ENCODE results near the gene ZNF627.

ZNF627 gene

GRCh38 chr19:11597202-11598102 lies at the start of gene ZNF627:
Gene ZNF627, plus strand, starts transcription at chr19:11597483. Its CDS starts 145 bp downstream, at chr19:11597628.
- peak within 1 kb of the TSS; percentile 83 for H3K27ac Mint-ChIP-seq

GRCh38 chr19:11547929-11548700 lies 49.2 kb upstream of the ZNF627 start:
- Mint-ChIP-seq H3K27me3 (ENCODE audit: low read depth) (no peaks in the 10 kb centered on the region), H3K4me1 (ENCODE audit: low read depth) (peaks cover 2% of the 10 kb centered on the region), H3K36me3 (ENCODE audit: low read depth) (no peaks in the 10 kb centered on the region), H3K9me3 (no peaks in the 10 kb centered on the region), H3K27ac (no peak overlapping the region), H3K4me3 (no peak overlapping the region)

More at GRCh38 chr19:11597202-11598102, at the start of gene ZNF627:
- Mint-ChIP-seq H3K4me3 (peak within 1 kb of the TSS; percentile 92), H3K36me3 (ENCODE audit: low read depth) (peaks cover 12% of the 10 kb centered on the region), H3K4me1 (ENCODE audit: low read depth) (peaks cover 8% of the 10 kb centered on the region), H3K9me3 (peaks cover 15% of the 10 kb centered on the region), H3K27me3 (ENCODE audit: low read depth) (no peaks in the 10 kb centered on the region)

GRCh38 chr19:11549386-11549953 lies 47.8 kb upstream of the ZNF627 start:
- peaks cover 5% of the 10 kb centered on the region for H3K36me3 Mint-ChIP-seq (ENCODE audit: low read depth)
- no peaks in the 10 kb centered on the region for H3K27me3 Mint-ChIP-seq (ENCODE audit: low read depth)
- no peak overlapping the region for H3K4me3 Mint-ChIP-seq
- H3K4me1 Mint-ChIP-seq (ENCODE audit: low read depth): peaks cover 2% of the 10 kb centered on the region
- no peaks in the 10 kb centered on the region for H3K9me3 Mint-ChIP-seq
- H3K27ac Mint-ChIP-seq: no peak overlapping the region

- peaks cover 5% of the 10 kb centered on the region for H3K36me3 Mint-ChIP-seq (ENCODE audit: low read depth)
- peaks cover under 1% of the 10 kb centered on the region for H3K4me1 Mint-ChIP-seq (ENCODE audit: low read depth)
- no peaks in the 10 kb centered on the region for H3K9me3 Mint-ChIP-seq
- H3K27ac Mint-ChIP-seq: no peak overlapping the region
- no peak overlapping the region for H3K4me3 Mint-ChIP-seq
- H3K27me3 Mint-ChIP-seq (ENCODE audit: low read depth): no peaks in the 10 kb centered on the region
Observed at GRCh38 chr19:11550265-11550664, 47.0 kb upstream of the ZNF627 start.

- peaks cover 5% of the 10 kb centered on the region for H3K4me1 Mint-ChIP-seq (ENCODE audit: low read depth)
- no peaks in the 10 kb centered on the region for H3K9me3 Mint-ChIP-seq
- no peaks in the 10 kb centered on the region for H3K27me3 Mint-ChIP-seq (ENCODE audit: low read depth)
- no peak overlapping the region for H3K4me3 Mint-ChIP-seq
- peaks cover 7% of the 10 kb centered on the region for H3K36me3 Mint-ChIP-seq (ENCODE audit: low read depth)
- H3K27ac Mint-ChIP-seq: no peak overlapping the region
Observed at GRCh38 chr19:11551603-11552235, 45.6 kb upstream of the ZNF627 start.

GRCh38 chr19:11552666-11553372 lies 44.5 kb upstream of the ZNF627 start:
- Mint-ChIP-seq H3K36me3 (ENCODE audit: low read depth) (peaks cover 12% of the 10 kb centered on the region), H3K27me3 (ENCODE audit: low read depth) (no peaks in the 10 kb centered on the region), H3K27ac (no peak overlapping the region), H3K4me3 (no peak overlapping the region), H3K9me3 (no peaks in the 10 kb centered on the region), H3K4me1 (ENCODE audit: low read depth) (peaks cover 11% of the 10 kb centered on the region)

- Mint-ChIP-seq H3K4me3 (peak overlapping the region; percentile 7), H3K36me3 (ENCODE audit: low read depth) (peaks cover 14% of the 10 kb centered on the region), H3K9me3 (no peaks in the 10 kb centered on the region), H3K4me1 (ENCODE audit: low read depth) (peaks cover 17% of the 10 kb centered on the region), H3K27me3 (ENCODE audit: low read depth) (no peaks in the 10 kb centered on the region), H3K27ac (peak overlapping the region; percentile 10)
Observed at GRCh38 chr19:11554160-11554559, 43.1 kb upstream of the ZNF627 start.

- Mint-ChIP-seq H3K4me3 (no peak overlapping the region), H3K4me1 (ENCODE audit: low read depth) (peaks cover 21% of the 10 kb centered on the region), H3K36me3 (ENCODE audit: low read depth) (peaks cover 15% of the 10 kb centered on the region), H3K27me3 (ENCODE audit: low read depth) (no peaks in the 10 kb centered on the region), H3K9me3 (no peaks in the 10 kb centered on the region), H3K27ac (no peak overlapping the region)
Observed at GRCh38 chr19:11555246-11555645, 42.0 kb upstream of the ZNF627 start.

- Mint-ChIP-seq H3K27me3 (ENCODE audit: low read depth) (no peaks in the 10 kb centered on the region), H3K9me3 (no peaks in the 10 kb centered on the region), H3K4me3 (peak overlapping the region; percentile 54), H3K36me3 (ENCODE audit: low read depth) (peaks cover 15% of the 10 kb centered on the region), H3K4me1 (ENCODE audit: low read depth) (peaks cover 29% of the 10 kb centered on the region), H3K27ac (no peak overlapping the region)
Observed at GRCh38 chr19:11556634-11557420, 40.5 kb upstream of the ZNF627 start.

GRCh38 chr19:11558881-11559828 lies 38.1 kb upstream of the ZNF627 start, which contains the start of gene ELOF1:
Gene ELOF1, minus strand, starts transcription at chr19:11559230. Its CDS starts 4,883 bp downstream, at chr19:11554347.
- no peaks in the 10 kb centered on the region for H3K9me3 Mint-ChIP-seq
- no peaks in the 10 kb centered on the region for H3K27me3 Mint-ChIP-seq (ENCODE audit: low read depth)
- peak within 1 kb of the TSS; percentile 94 for H3K27ac Mint-ChIP-seq
- peak within 1 kb of the TSS; percentile 97 for H3K4me3 Mint-ChIP-seq
- peaks cover 29% of the 10 kb centered on the region for H3K4me1 Mint-ChIP-seq (ENCODE audit: low read depth)
- peaks cover 12% of the 10 kb centered on the region for H3K36me3 Mint-ChIP-seq (ENCODE audit: low read depth)

- Mint-ChIP-seq H3K4me3 (peak overlapping the region; percentile 77), H3K36me3 (ENCODE audit: low read depth) (peaks cover 8% of the 10 kb centered on the region), H3K27me3 (ENCODE audit: low read depth) (no peaks in the 10 kb centered on the region), H3K9me3 (no peaks in the 10 kb centered on the region), H3K27ac (peak overlapping the region; percentile 76), H3K4me1 (ENCODE audit: low read depth) (peaks cover 27% of the 10 kb centered on the region)
Observed at GRCh38 chr19:11560404-11561051, 36.8 kb upstream of the ZNF627 start.

- Mint-ChIP-seq H3K4me1 (ENCODE audit: low read depth) (peaks cover 19% of the 10 kb centered on the region), H3K27ac (no peak overlapping the region), H3K4me3 (no peak overlapping the region), H3K9me3 (no peaks in the 10 kb centered on the region), H3K27me3 (ENCODE audit: low read depth) (no peaks in the 10 kb centered on the region), H3K36me3 (ENCODE audit: low read depth) (peaks cover 3% of the 10 kb centered on the region)
Observed at GRCh38 chr19:11563532-11563931, 33.8 kb upstream of the ZNF627 start.

Data from T-helper 1 cell treated with Interleukin-12 subunit alpha and Interleukin-12 subunit beta and Interleukin-4 antibody, amounts not matched to agents 30 μg/mL and 1 μg/mL, for 36 hours (primary cell).